Aorta (tissue), 5 donors: ENCODE data around the gene MIER2. TPM values are rescaled to one million over a fixed set of nuclear protein-coding genes. Genes with fewer than 3 reads are reported as not detected.
"Not testable (repeated sequence)": the region's sequence is repeated elsewhere in the genome, so short reads cannot be mapped to it uniquely, and the experiment has no call there.

Experiments used
- ATAC-seq: fragments of 200-7000 bp; cut with Tn5 transposase; one replicate; pipeline ENCODE4 v1.9.1; 2022; ENCODE audit warnings: moderate library complexity; ENCODE audit not compliant: low FRiP score
- DNase-seq, 2 donors: peaks; one replicate each; pipeline ENCODE4 v3.0.0-alpha.2; 2020
- H3K27ac ChIP-seq, 2 donors: one replicate each; pipeline ENCODE4 v1.5.1; 2013; ENCODE audit warnings: low read length in 2 of 2, mild to moderate bottlenecking in 2 of 2, moderate library complexity in 2 of 2, control low read depth in 1 of 2, inconsistent platforms in 1 of 2, low read depth in 1 of 2
- H3K27me3 ChIP-seq, 2 donors: one replicate each; pipeline ENCODE4 v1.6.1; 2013; ENCODE audit warnings: control low read depth in 1 of 2, low read length in 1 of 2, mild to moderate bottlenecking in 1 of 2, moderate library complexity in 1 of 2; ENCODE audit not compliant: insufficient read depth in 2 of 2, control insufficient read depth in 1 of 2
- H3K36me3 ChIP-seq, 2 donors: one replicate each; pipeline ENCODE4 v1.6.1; 2013; ENCODE audit warnings: control low read depth in 1 of 2, low read length in 1 of 2, mild to moderate bottlenecking in 1 of 2; ENCODE audit not compliant: insufficient read depth in 2 of 2, control insufficient read depth in 1 of 2
- H3K4me1 ChIP-seq, 2 donors: one replicate each; pipeline ENCODE4 v1.6.1; 2013; ENCODE audit warnings: low read length in 2 of 2, control low read depth in 1 of 2, mild to moderate bottlenecking in 1 of 2, moderate library complexity in 1 of 2; ENCODE audit not compliant: insufficient read depth in 2 of 2, control insufficient read depth in 1 of 2
- H3K4me3 ChIP-seq, 2 donors: one replicate each; pipeline ENCODE4 v1.5.1; 2013; ENCODE audit warnings: low read length in 2 of 2, control low read depth in 1 of 2, mild to moderate bottlenecking in 1 of 2
- H3K9me3 ChIP-seq: one replicate; pipeline ENCODE4 v1.6.1; 2013; ENCODE audit warnings: mild to moderate bottlenecking, low read length; ENCODE audit not compliant: control insufficient read depth
- WGBS, 2 donors: extraction: QIAGEN DNeasy Blood & Tissue Kit; methylation state at CpG; one replicate each; pipeline ENCODE4 v1.1.7; 2013; 5-methylcytosine and 5-hydroxymethylcytosine counted together
- intact Hi-C, 2 donors: fragments of 100-400 bp; cut with DNase I; formaldehyde crosslinking; loops; one replicate each; pipeline versions ENCODE4 v1.14.2 to v1.15.0; 2022
- polyA plus RNA-seq, 2 donors: library from polyadenylated mRNA; stranded (reverse); fragments of 200-250 nt; gene quantifications; one replicate each; pipeline ENCODE4 v1.2.3, GENCODE V29; 2013
- total RNA-seq, 2 donors: library from RNA; stranded (reverse); fragmentation: NEBNext Ultra II Directional; extraction: Animal tissue kit (Norgen Biotek cat#: 25700); gene quantifications; one replicate each; pipeline ENCODE4 v1.2.1, GENCODE V29; 2021
- donor health status: healthy with polysubstance abuse.
- donor health status: Bipolar disorder and iron deficiency.
- donor health status: DM: no; HTN: no; CAD: no.
- donor health status: DM: no; HTN: no; CAD: no.
- donor health status: DM: yes; HTN: yes; CAD: no.

MIER2 gene
- total and polyA plus RNA-seq, 4 donors = 3.3 to 31.1 (median 17.7) TPM

DNA sequence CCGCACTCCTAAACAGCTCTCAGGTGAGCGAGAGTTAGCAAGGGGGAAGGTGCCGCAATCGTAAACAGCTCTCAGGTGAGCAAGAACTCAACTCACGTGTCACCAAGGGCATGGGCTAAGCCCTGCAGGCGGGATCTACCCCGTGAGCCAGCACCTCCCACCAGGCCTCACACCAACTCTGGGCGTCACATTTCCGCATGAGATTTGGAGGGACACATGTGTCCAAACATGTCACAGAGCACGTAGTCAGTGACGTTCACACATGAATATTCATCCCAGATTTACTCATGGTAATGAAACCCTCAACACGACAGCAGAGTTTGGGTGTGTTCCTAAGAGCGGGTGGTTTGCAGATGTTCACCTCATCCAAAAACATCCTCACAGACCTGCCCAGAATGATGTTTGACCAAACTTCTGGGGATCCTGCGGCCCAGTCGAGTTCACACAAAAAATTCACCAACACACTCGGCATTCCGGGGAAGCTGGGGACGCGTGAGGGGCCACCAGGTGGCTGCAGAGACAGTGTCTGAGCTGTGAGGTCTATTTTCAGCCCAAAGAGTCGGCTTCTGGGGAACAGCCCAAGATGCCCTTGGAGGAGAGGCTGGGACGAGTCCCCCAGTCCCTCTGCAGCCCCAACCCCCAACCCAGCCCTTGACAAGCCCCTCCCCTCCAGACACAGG lies 44.8 kb upstream of the MIER2 start:
- 57 to 59% methylated on average over 21 of the region's 21 CpGs for WGBS, 2 donors
- H3K27ac ChIP-seq = no peak overlapping the region
- no peak for ATAC-seq
- H3K36me3 ChIP-seq = no peaks in the 10 kb centered on the region
- no peaks in the 10 kb centered on the region for H3K4me1 ChIP-seq
- intact Hi-C loops = no loop called here
- H3K9me3 ChIP-seq = no peaks in the 10 kb centered on the region
- no peak overlapping the region for H3K4me3 ChIP-seq
- H3K27me3 ChIP-seq = no peaks in the 10 kb centered on the region
- peak in 1 of 2 donors; percentile 37 for DNase-seq

DNA sequence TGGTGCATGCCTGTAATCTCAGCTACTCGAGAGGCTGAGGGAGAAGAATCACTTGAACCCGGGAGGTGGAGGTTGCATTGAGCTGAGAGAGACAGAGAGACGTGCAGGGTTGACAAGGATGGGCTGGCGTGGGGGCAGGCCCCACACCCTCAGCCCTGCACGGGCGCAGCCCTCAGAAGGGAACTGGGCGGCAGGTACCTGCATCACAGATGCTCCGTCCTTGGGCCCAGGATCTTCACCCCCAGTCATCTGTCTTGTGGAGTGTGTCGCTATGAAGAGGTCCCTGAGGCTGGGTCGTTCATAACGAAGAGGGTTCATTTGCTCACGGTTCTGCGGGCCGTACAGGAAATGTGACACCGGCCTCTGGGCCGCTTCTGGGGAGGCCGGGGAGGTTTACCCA lies 44.1 kb upstream of the MIER2 start:
- no peaks in the 10 kb centered on the region for H3K27me3 ChIP-seq
- 71 to 80% methylated on average over 17 of the region's 17 CpGs for WGBS, 2 donors
- intact Hi-C loops = no loop called here
- H3K4me3 ChIP-seq = no peak overlapping the region
- ATAC-seq = no peak
- H3K27ac ChIP-seq = no peak overlapping the region
- DNase-seq = no peak
- H3K9me3 ChIP-seq = no peaks in the 10 kb centered on the region
- H3K4me1 ChIP-seq = no peaks in the 10 kb centered on the region
- H3K36me3 ChIP-seq = no peaks in the 10 kb centered on the region

DNA sequence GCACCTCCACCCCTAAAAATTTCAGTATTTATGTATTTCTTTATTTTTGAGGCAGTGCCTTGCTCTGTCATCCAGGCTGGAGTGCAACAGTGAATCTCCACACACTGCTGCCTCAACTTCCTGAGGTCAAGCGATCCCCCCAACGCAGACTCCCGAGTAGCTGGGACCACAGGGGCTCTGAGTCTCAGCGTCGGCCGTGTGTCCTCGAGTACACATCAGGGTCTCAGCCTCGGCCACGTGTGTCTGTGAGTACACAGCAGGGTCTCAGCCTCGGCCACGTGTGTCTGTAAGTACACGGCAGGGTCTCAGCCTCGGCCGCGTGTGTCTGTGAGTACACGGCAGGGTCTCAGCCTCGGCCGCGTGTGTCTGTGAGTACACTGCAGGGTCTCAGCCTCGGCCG lies 43.2 kb upstream of the MIER2 start:
- WGBS, 2 donors = 82 to 87% methylated on average over 19 to 21 of the region's 21 CpGs
- H3K27me3 ChIP-seq = no peaks in the 10 kb centered on the region
- no peaks in the 10 kb centered on the region for H3K36me3 ChIP-seq
- H3K9me3 ChIP-seq = no peaks in the 10 kb centered on the region
- ATAC-seq = no peak
- no peak overlapping the region for H3K4me3 ChIP-seq
- no peak overlapping the region for H3K27ac ChIP-seq
- H3K4me1 ChIP-seq = no peaks in the 10 kb centered on the region
- no peak for DNase-seq
- intact Hi-C loops = no loop called here

DNA sequence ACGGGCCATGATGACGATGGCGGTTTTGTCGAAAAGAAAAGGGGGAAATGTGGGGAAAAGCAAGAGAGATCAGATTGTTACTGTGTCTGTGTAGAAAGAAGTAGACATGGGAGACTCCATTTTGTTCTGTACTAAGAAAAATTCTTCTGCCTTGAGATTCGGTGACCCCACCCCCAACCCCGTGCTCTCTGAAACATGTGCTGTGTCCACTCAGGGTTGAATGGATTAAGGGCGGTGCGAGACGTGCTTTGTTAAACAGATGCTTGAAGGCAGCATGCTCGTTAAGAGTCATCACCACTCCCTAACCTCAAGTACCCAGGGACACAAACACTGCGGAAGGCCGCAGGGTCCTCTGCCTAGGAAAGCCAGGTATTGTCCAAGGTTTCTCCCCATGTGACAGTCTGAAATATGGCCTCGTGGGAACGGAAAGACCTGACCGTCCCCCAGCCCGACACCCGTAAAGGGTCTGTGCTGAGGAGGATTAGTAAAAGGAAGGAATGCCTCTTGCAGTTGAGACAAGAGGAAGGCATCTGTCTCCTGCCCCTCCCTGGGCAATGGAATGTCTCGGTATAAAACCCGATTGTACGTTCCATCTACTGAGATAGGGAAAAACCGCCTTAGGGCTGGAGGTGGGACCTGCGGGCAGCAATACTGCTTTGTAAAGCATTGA lies 42.2 kb upstream of the MIER2 start:
- not testable (repeated sequence) for H3K27me3 ChIP-seq

GRCh38 chr19:386189-386588 lies 41.6 kb upstream of the MIER2 start:
- DNase-seq, H3K4me3 ChIP-seq, H3K9me3 ChIP-seq, H3K4me1 ChIP-seq, H3K36me3 ChIP-seq, intact Hi-C loops, ATAC-seq, H3K27ac ChIP-seq, H3K27me3 ChIP-seq: not testable (repeated sequence)
- WGBS, 2 donors = 62 to 69% methylated on average over 8 of the region's 8 CpGs

More for the DNA sequence above, 42.2 kb upstream of the MIER2 start:
- peak in 1 of 2 donors; percentile 7 for DNase-seq
- H3K9me3 ChIP-seq, H3K4me3 ChIP-seq, H3K27ac ChIP-seq, H3K4me1 ChIP-seq, ATAC-seq, intact Hi-C loops, H3K36me3 ChIP-seq: not testable (repeated sequence)
- WGBS, 2 donors = 18 to 26% methylated on average over 11 to 12 of the region's 22 CpGs

DNA sequence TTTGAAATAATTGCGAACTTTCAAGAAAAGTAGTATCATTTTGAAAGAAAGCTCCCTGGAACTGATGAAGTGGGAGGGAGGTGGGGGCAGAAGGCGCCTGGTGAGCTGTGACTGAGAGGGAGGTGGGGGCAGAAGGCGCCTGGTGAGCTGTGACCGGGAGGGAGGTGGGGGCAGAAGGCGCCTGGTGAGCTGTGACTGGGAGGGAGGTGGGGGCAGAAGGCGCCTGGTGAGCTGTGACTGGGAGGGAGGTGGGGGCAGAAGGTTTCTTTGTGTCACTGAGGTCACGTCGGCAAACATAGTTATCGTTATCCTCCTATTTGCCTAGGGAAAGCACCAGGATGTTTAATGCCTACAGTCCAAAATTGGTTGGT lies 40.2 kb upstream of the MIER2 start:
- Histone ChIP-seq H3K4me3 (no peak overlapping the region), H3K27ac (no peak overlapping the region), H3K36me3 (no peaks in the 10 kb centered on the region), H3K27me3 (no peaks in the 10 kb centered on the region), H3K9me3 (no peaks in the 10 kb centered on the region), H3K4me1 (no peaks in the 10 kb centered on the region)
- 62 to 70% methylated on average over 9 of the region's 9 CpGs for WGBS, 2 donors
- no peak for ATAC-seq
- no peak for DNase-seq
- intact Hi-C loops = no loop called here

GRCh38 chr19:383922-384798 lies 39.6 kb upstream of the MIER2 start:
- 23 to 25% methylated on average over 44 of the region's 44 CpGs for WGBS, 2 donors
- no peak for ATAC-seq
- no peaks in the 10 kb centered on the region for H3K27me3 ChIP-seq
- H3K27ac ChIP-seq = no peak overlapping the region
- H3K36me3 ChIP-seq = no peaks in the 10 kb centered on the region
- intact Hi-C loops = no loop called here
- no peak overlapping the region for H3K4me3 ChIP-seq
- no peaks in the 10 kb centered on the region for H3K9me3 ChIP-seq
- DNase-seq = peak in 1 of 2 donors; percentile 34
- no peaks in the 10 kb centered on the region for H3K4me1 ChIP-seq

GRCh38 chr19:383040-383439 lies 38.4 kb upstream of the MIER2 start:
- ATAC-seq (no peak), DNase-seq (peak in 1 of 2 donors; percentile 17)
- 75 to 77% methylated on average over 19 of the region's 19 CpGs for WGBS, 2 donors
- Histone ChIP-seq H3K27me3 (no peaks in the 10 kb centered on the region), H3K36me3 (no peaks in the 10 kb centered on the region), H3K4me1 (no peaks in the 10 kb centered on the region), H3K27ac (no peak overlapping the region), H3K4me3 (no peak overlapping the region), H3K9me3 (no peaks in the 10 kb centered on the region)
- intact Hi-C loops = no loop called here
